Thyroid gland (tissue), 4 donors: ENCODE results near the gene SPATA13. TPM values are rescaled to one million over a fixed set of nuclear protein-coding genes. Genes with fewer than 3 reads are reported as not detected.

Source experiments
- DNase-seq, 2 donors: peaks; one replicate each; pipeline ENCODE4 v3.0.0-alpha.2; 2019
- H3K27ac ChIP-seq, 3 donors: fragments of 200-600 bp; sonication (generic); 1 replicate in 2 of 3; 2 replicates in 1 of 3; pipeline ENCODE4 v1.5.1; 2016 to 2019; ENCODE audit warnings: mild to moderate bottlenecking in 1 of 3, moderate library complexity in 1 of 3
- H3K27me3 ChIP-seq: fragments of 200-600 bp; sonication (generic); one replicate; pipeline ENCODE4 v1.5.1; 2019
- H3K36me3 ChIP-seq, 2 donors: fragments of 200-600 bp; sonication (generic); one replicate each; pipeline ENCODE4 v1.5.1; 2016 to 2019
- H3K4me1 ChIP-seq, 2 donors: fragments of 200-600 bp; sonication (generic); one replicate each; pipeline ENCODE4 v1.5.1; 2017 to 2019
- H3K4me3 ChIP-seq, 3 donors: fragments of 200-600 bp; sonication (generic); replicated peaks in 1 of 3; 1 replicate in 2 of 3; 2 replicates in 1 of 3; pipeline ENCODE4 v1.5.1; 2016; ENCODE audit warnings: mild to moderate bottlenecking in 1 of 3
- H3K9me3 ChIP-seq: fragments of 200-600 bp; sonication (generic); one replicate; pipeline ENCODE4 v1.5.1; 2017
- CTCF ChIP-seq, 6 experiments: fragments of 200-600 bp in 3 of 6; fragments of 450-650 bp in 3 of 6; sonication (generic) in 3 of 6; IDR thresholded peaks; one replicate each; pipeline ENCODE4 v1.5.1; 2016 to 2019; ENCODE audit warnings: antibody characterized with exemption in 6 of 6, mild to moderate bottlenecking in 2 of 6, inconsistent platforms in 1 of 6, moderate library complexity in 1 of 6
- POLR2A ChIP-seq, 2 donors: fragments of 450-650 bp; IDR thresholded peaks; one replicate each; pipeline ENCODE4 v1.6.1; 2017; ENCODE audit warnings: antibody characterized with exemption in 2 of 2, mild to moderate bottlenecking in 2 of 2, moderate library complexity in 1 of 2
- WGBS, 2 donors: methylation state at CpG; one replicate each; pipeline ENCODE4 v1.1.5; 2017; 5-methylcytosine and 5-hydroxymethylcytosine counted together
- intact Hi-C: fragments of 100-400 bp; cut with DNase I; formaldehyde crosslinking; loops from one replicate; pipeline ENCODE4 v1.15.1; 2023
- total RNA-seq, 4 donors: library from RNA; depleted of rRNA; stranded (reverse); fragments of >200 nt; gene quantifications; one replicate each; pipeline ENCODE4 v1.2.3, GENCODE V29; 2016

SPATA13 gene
- total RNA-seq, 4 donors from 2014 or later: 43.2 to 95.4 (median 51.1) TPM

DNA sequence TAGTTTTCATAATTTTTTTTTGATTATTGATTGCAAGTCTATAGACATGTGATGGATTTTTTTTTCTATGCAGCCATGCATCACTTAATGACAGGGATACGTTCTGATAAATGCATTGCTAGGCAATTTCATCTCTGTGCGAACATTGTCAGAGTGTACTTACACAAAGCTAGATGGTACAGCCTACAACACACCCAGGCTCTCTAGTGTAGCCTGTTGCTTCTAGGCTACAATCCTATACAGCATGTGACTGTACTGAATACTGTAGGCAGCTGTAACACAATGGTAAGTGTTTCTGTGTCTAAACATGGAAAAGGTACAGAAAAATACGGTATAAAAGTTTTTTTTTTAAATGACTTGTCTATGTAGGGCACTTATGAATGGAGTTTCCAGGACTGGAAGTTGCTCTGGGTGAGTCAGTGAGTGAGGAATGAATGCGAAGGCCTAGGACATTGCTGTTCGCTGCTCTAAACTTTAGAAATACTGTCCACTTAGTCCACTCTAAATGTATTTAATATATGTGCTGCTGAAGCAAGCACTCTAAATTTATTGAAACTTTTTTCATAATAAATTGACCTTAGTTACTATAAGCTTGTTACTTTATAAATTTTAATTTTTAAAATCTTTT lies 20.3 kb downstream of the SPATA13 start:
- no peaks in the 10 kb centered on the region for H3K36me3 ChIP-seq
- intact Hi-C loops: no loop called here
- TF ChIP-seq POLR2A (IDR thresholded peaks at IDR 0.05): no peak
- no peak for TF ChIP-seq CTCF (IDR thresholded peaks at IDR 0.05)
- DNase-seq: no peak
- H3K4me3 ChIP-seq: no peak overlapping the region
- H3K27ac ChIP-seq: no peak overlapping the region
- H3K4me1 ChIP-seq: peaks cover 7 to 14% of the 10 kb centered on the region in 2 donors
- no peaks in the 10 kb centered on the region for H3K9me3 ChIP-seq
- WGBS, 2 donors: 90% methylated on average over 5 of the region's 5 CpGs
- no peaks in the 10 kb centered on the region for H3K27me3 ChIP-seq

DNA sequence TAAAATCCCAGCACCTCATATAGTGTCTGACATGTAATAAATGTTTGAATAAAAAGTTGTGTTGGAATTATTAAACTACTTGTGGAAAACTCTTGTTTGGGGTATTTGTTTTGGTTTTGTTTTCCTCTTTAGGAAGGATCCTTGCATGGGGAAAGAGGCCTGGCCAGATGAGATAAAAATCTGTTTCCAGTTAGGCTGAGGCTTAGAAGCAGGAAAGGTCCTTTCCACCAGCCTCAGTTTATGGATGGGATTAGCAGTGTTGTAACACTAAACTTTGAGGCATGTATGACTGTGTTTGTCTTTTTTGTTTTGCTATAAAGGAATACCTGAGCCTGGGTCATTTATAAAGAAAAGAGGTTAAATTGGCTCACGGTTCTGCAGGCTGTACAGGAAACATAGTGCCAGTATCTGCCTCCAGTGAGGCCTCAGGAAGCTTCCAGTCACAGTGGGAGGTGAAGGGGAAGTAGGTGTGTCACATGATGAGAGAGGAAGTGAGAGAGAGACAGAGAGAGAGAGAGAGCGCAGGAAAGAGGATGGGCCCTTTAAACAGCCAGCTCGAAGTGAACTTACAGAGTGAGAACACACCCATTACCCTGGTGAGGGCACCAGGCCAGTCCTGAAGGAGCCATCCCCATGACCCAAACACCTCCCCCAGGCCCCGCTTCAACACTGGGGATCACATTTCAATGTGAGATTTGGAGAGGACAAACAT lies 21.6 kb downstream of the SPATA13 start:
- 85 to 86% methylated on average over 4 of the region's 4 CpGs for WGBS, 2 donors
- Histone ChIP-seq H3K9me3 (no peaks in the 10 kb centered on the region), H3K36me3 (no peaks in the 10 kb centered on the region), H3K27ac (no peak overlapping the region), H3K4me1 (peaks cover 0 to 5% of the 10 kb centered on the region in 2 donors), H3K27me3 (no peaks in the 10 kb centered on the region), H3K4me3 (no peak overlapping the region)
- intact Hi-C loops: no loop called here
- TF ChIP-seq POLR2A (IDR thresholded peaks at IDR 0.05): no peak
- TF ChIP-seq CTCF (IDR thresholded peaks at IDR 0.05): no peak
- DNase-seq: no peak

DNA sequence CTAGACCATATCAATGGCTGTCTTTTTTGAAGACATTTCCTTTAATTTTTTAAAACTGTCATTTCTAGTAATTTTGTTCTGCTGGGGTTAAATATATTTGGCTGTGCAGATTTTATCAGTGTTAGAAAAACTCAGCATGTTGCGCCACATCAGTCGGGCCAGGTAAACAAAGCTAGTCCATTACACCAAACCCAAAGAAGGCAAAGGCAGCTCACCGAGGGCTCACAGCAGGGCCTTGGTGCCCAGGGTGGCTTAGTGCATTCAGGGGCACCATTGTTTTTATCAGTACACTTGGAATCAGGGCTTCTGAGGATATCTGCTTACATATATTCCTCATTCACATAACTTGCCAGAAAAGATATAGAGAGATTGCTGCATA lies 22.2 kb downstream of the SPATA13 start:
- no peak for TF ChIP-seq POLR2A (IDR thresholded peaks at IDR 0.05)
- no peak for TF ChIP-seq CTCF (IDR thresholded peaks at IDR 0.05)
- Histone ChIP-seq H3K36me3 (no peaks in the 10 kb centered on the region), H3K27ac (no peak overlapping the region), H3K4me3 (no peak overlapping the region), H3K9me3 (no peaks in the 10 kb centered on the region), H3K27me3 (no peaks in the 10 kb centered on the region), H3K4me1 (peaks cover 0 to 5% of the 10 kb centered on the region in 2 donors)
- 79 to 91% methylated on average over 3 of the region's 3 CpGs for WGBS, 2 donors
- intact Hi-C loops: no loop called here
- no peak for DNase-seq

GRCh38 chr13:24183741-24184182 lies 23.2 kb downstream of the SPATA13 start:
- H3K4me1 ChIP-seq: peaks cover 0 to 5% of the 10 kb centered on the region in 2 donors
- no peak for DNase-seq
- H3K36me3 ChIP-seq: no peaks in the 10 kb centered on the region
- no peak for TF ChIP-seq CTCF (IDR thresholded peaks at IDR 0.05)
- no peak for TF ChIP-seq POLR2A (IDR thresholded peaks at IDR 0.05)
- no peak overlapping the region for H3K4me3 ChIP-seq
- 92 to 93% methylated on average over 9 of the region's 9 CpGs for WGBS, 2 donors
- no peaks in the 10 kb centered on the region for H3K27me3 ChIP-seq
- intact Hi-C loops: no loop called here
- H3K27ac ChIP-seq: no peak overlapping the region
- H3K9me3 ChIP-seq: no peaks in the 10 kb centered on the region

- H3K36me3 ChIP-seq: no peaks in the 10 kb centered on the region
- H3K9me3 ChIP-seq: no peaks in the 10 kb centered on the region
- intact Hi-C loops: no loop called here
- H3K4me1 ChIP-seq: peaks cover 0 to 5% of the 10 kb centered on the region in 2 donors
- H3K4me3 ChIP-seq: no peak overlapping the region
- WGBS, 2 donors: 83 to 92% methylated on average over 4 of the region's 4 CpGs
- H3K27me3 ChIP-seq: no peaks in the 10 kb centered on the region
- DNase-seq: no peak
- H3K27ac ChIP-seq: no peak overlapping the region
- TF ChIP-seq CTCF (IDR thresholded peaks at IDR 0.05) (no peak), POLR2A (IDR thresholded peaks at IDR 0.05) (no peak)
Observed at GRCh38 chr13:24184265-24184841, 23.8 kb downstream of the SPATA13 start.
